SK-N-SH (cell line): ENCODE measurements around the gene PPP1R13L. TPM values are rescaled to one million over a fixed set of nuclear protein-coding genes. Genes with fewer than 3 reads are reported as not detected.
A peak's percentile ranks its signal among the peaks of the same experiment; 100 is the strongest.

Experiments used
- CTCF ChIA-PET: fragments of 300-600, 350-600 bp; formaldehyde crosslinking; extraction: SDS; loops from one replicate; lab custom pipeline; 2021; lab: Yijun Ruan, JAX
- POLR2A ChIA-PET: fragments of 350-600 bp; sonication (Branson Sonifier 250); formaldehyde crosslinking; extraction: SDS; loops from one replicate; lab custom pipeline; 2020; ENCODE audit warnings: antibody characterized with exemption, inconsistent platforms; lab: Yijun Ruan, JAX
- DNase-seq: peaks from one replicate; pipeline ENCODE4 v3.0.0; 2012
- H2AFZ ChIP-seq: fragments of 200-600 bp; sonication (generic); 2 replicates; pipeline ENCODE4 v1.8.1; 2016; ENCODE audit warnings: antibody characterized with exemption, mild to moderate bottlenecking, low read depth
- H3F3A ChIP-seq: fragments of 200-600 bp; sonication (generic); replicated peaks from 2 replicates; pipeline ENCODE3; 2016; ENCODE audit warnings: antibody characterized with exemption, mild to moderate bottlenecking; ENCODE audit not compliant: insufficient read depth
- H3K27ac ChIP-seq, 2 experiments: fragments of 200-500 bp in 1 of 2; fragments of 200-600 bp in 1 of 2; sonication (Bioruptor generic) in 1 of 2; sonication (generic), shearing (Covaris generic) in 1 of 2; 2 replicates each; pipeline versions ENCODE4 v1.5.1 to v1.6.1; 2014 to 2016; ENCODE audit warnings: low read depth in 2 of 2, inconsistent platforms in 1 of 2, low read length in 1 of 2, mild to moderate bottlenecking in 1 of 2, mixed read lengths in 1 of 2
- H3K27me3 ChIP-seq: fragments of 200-600 bp; sonication (generic), shearing (Covaris generic); 2 replicates; pipeline ENCODE4 v1.6.1; 2016; ENCODE audit warnings: mixed run types; ENCODE audit not compliant: insufficient read depth
- H3K36me3 ChIP-seq, 2 experiments: fragments of 200-500 bp in 1 of 2; fragments of 200-600 bp in 1 of 2; sonication (Bioruptor generic) in 1 of 2; sonication (generic) in 1 of 2; replicated peaks in 1 of 2; 2 replicates each; pipeline versions ENCODE3 to v1.5.1; 2014 to 2016; ENCODE audit warnings: low read length in 1 of 2, mild to moderate bottlenecking in 1 of 2; ENCODE audit not compliant: insufficient read depth in 2 of 2, control insufficient read depth in 1 of 2
- H3K4me1 ChIP-seq, 2 experiments: fragments of 200-500 bp in 1 of 2; fragments of 200-600 bp in 1 of 2; sonication (Bioruptor generic) in 1 of 2; sonication (generic), shearing (Covaris generic) in 1 of 2; 2 replicates each; pipeline versions ENCODE4 v1.5.1 to v1.6.1; 2014 to 2016; ENCODE audit warnings: low read depth in 1 of 2, low read length in 1 of 2, mixed run types in 1 of 2; ENCODE audit not compliant: insufficient read depth in 2 of 2, control insufficient read depth in 1 of 2
- H3K4me2 ChIP-seq: fragments of 200-600 bp; sonication (generic), shearing (Covaris generic); 2 replicates; pipeline ENCODE4 v1.6.1; 2017; ENCODE audit warnings: mixed run types
- H3K4me3 ChIP-seq, 2 experiments: fragments of 200-500 bp in 1 of 2; fragments of 200-600 bp in 1 of 2; sonication (Bioruptor generic) in 1 of 2; sonication (generic), shearing (Covaris generic) in 1 of 2; 2 replicates each; pipeline versions ENCODE4 v1.5.1 to v1.8.1; 2014 to 2016; ENCODE audit warnings: low read depth in 2 of 2, inconsistent platforms in 1 of 2, low read length in 1 of 2, mild to moderate bottlenecking in 1 of 2, mixed read lengths in 1 of 2, moderate library complexity in 1 of 2
- H3K79me2 ChIP-seq: fragments of 200-600 bp; sonication (generic); 2 replicates; pipeline ENCODE4 v1.8.1; 2017; ENCODE audit warnings: mild to moderate bottlenecking; ENCODE audit not compliant: insufficient read depth
- H3K9ac ChIP-seq: fragments of 200-600 bp; sonication (generic); 2 replicates; pipeline ENCODE4 v1.6.1; 2017; ENCODE audit warnings: mixed run types
- H3K9me2 ChIP-seq: fragments of 200-600 bp; sonication (generic); 2 replicates; pipeline ENCODE4 v1.6.1; 2017; ENCODE audit warnings: mixed run types
- H3K9me3 ChIP-seq: fragments of 200-600 bp; sonication (generic); 2 replicates; pipeline ENCODE4 v1.6.1; 2017; ENCODE audit warnings: mixed run types, mild to moderate bottlenecking, moderate library complexity
- H4K20me1 ChIP-seq: fragments of 200-600 bp; sonication (generic); 2 replicates; pipeline ENCODE4 v1.6.1; 2017; ENCODE audit warnings: mild to moderate bottlenecking, mixed run types; ENCODE audit not compliant: insufficient read depth
- ELF1 ChIP-seq: IDR thresholded peaks from 2 replicates; pipeline ENCODE4 v1.4.0; 2012
- FOSL2 ChIP-seq: IDR thresholded peaks from 2 replicates; pipeline ENCODE4 v1.4.0; 2012; ENCODE audit warnings: low read depth, mild to moderate bottlenecking, moderate library complexity, borderline replicate concordance
- FOXJ3 ChIP-seq: sonication (generic); formaldehyde crosslinking; IDR thresholded peaks from 2 replicates; pipeline ENCODE4 v1.5.1; 2020; ENCODE audit warnings: mild to moderate bottlenecking, missing genetic modification reagents
- FOXM1 ChIP-seq: IDR thresholded peaks from 2 replicates; pipeline ENCODE4 v1.4.0; 2012; ENCODE audit warnings: low read depth, mild to moderate bottlenecking
- GATA2 ChIP-seq: sonication (generic); formaldehyde crosslinking; IDR thresholded peaks from 2 replicates; pipeline ENCODE4 v1.5.0; 2020; ENCODE audit warnings: mild to moderate bottlenecking, missing genetic modification reagents
- JUND ChIP-seq: IDR thresholded peaks from 2 replicates; pipeline ENCODE4 v1.4.0; 2012
- MXI1 ChIP-seq: IDR thresholded peaks from 2 replicates; pipeline ENCODE4 v1.6.1; 2012; ENCODE audit warnings: mild to moderate bottlenecking, low read depth, low read length, improper control_type of control experiment
- NFIC ChIP-seq: IDR thresholded peaks from 2 replicates; pipeline ENCODE4 v1.4.0; 2012; ENCODE audit warnings: borderline replicate concordance
- NRF1 ChIP-seq: IDR thresholded peaks from 2 replicates; pipeline ENCODE4 v1.6.1; 2012; ENCODE audit warnings: low read depth, mild to moderate bottlenecking, low read length
- RAD21 ChIP-seq: IDR thresholded peaks from 2 replicates; pipeline ENCODE4 v1.6.1; 2012; ENCODE audit warnings: mild to moderate bottlenecking, low read length
- RXRA ChIP-seq: IDR thresholded peaks from 2 replicates; pipeline ENCODE4 v1.4.0; 2012; ENCODE audit warnings: low read depth, mild to moderate bottlenecking, borderline replicate concordance
- SIN3A ChIP-seq: IDR thresholded peaks from 2 replicates; pipeline ENCODE4 v1.6.1; 2012; ENCODE audit warnings: low read depth, mild to moderate bottlenecking, low read length, moderate library complexity, borderline replicate concordance
- SMC3 ChIP-seq: IDR thresholded peaks from 2 replicates; pipeline ENCODE4 v1.6.1; 2012; ENCODE audit warnings: low read depth, low read length, improper control_type of control experiment
- TCF12 ChIP-seq: IDR thresholded peaks from 2 replicates; pipeline ENCODE4 v1.4.0; 2012
- TEAD4 ChIP-seq: IDR thresholded peaks from 2 replicates; pipeline ENCODE4 v1.4.0; 2012; ENCODE audit warnings: mild to moderate bottlenecking, borderline replicate concordance; ENCODE audit not compliant: insufficient read depth
- YY1 ChIP-seq: IDR thresholded peaks from 2 replicates; pipeline ENCODE4 v1.4.0; 2012; ENCODE audit warnings: low read depth, mild to moderate bottlenecking
- WGBS: methylation state at CpG from one replicate; pipeline ENCODE4 v1.1.6; 2017; ENCODE audit warnings: low lambda C conversion rate; 5-methylcytosine and 5-hydroxymethylcytosine counted together
- polyA plus RNA-seq, 3 experiments: library from polyadenylated mRNA; depleted of rRNA; stranded (reverse); fragments of >200 nt; gene quantifications; 2 replicates each; pipeline ENCODE4 v1.2.3, GENCODE V29; 2012
- TF ChIP-seq, protein P1 (sequence below): fragments of 150-350 bp; IDR thresholded peaks from 2 replicates; pipeline ENCODE4 v1.6.1; 2016; ENCODE audit warnings: mild to moderate bottlenecking, low read depth, low read length
- TF ChIP-seq, protein P2 (sequence below): fragments of 150-350 bp; IDR thresholded peaks from 2 replicates; pipeline ENCODE4 v1.6.1; 2017; ENCODE audit warnings: antibody characterized with exemption, low read length, low read depth, borderline replicate concordance
- TF ChIP-seq, protein P3 (sequence below): IDR thresholded peaks from 2 replicates; pipeline ENCODE4 v1.4.0; 2012; ENCODE audit warnings: low read depth, borderline replicate concordance
- TF ChIP-seq, protein P4 (sequence below): fragments of 200-600 bp; sonication (generic); IDR thresholded peaks from 2 replicates; pipeline ENCODE4 v1.6.1; 2017; ENCODE audit warnings: antibody characterized with exemption, mild to moderate bottlenecking, moderate library complexity
- TF ChIP-seq, protein P5 (sequence below): IDR thresholded peaks from 2 replicates; pipeline ENCODE4; 2012
- TF ChIP-seq, protein P6 (sequence below): IDR thresholded peaks from 2 replicates; pipeline ENCODE4 v1.4.0; 2012; ENCODE audit warnings: low read depth, borderline replicate concordance

PPP1R13L gene
- polyA plus RNA-seq, 1 of the 3 experiments (the other 2 are of a cell fraction), result 18.0 TPM

DNA sequence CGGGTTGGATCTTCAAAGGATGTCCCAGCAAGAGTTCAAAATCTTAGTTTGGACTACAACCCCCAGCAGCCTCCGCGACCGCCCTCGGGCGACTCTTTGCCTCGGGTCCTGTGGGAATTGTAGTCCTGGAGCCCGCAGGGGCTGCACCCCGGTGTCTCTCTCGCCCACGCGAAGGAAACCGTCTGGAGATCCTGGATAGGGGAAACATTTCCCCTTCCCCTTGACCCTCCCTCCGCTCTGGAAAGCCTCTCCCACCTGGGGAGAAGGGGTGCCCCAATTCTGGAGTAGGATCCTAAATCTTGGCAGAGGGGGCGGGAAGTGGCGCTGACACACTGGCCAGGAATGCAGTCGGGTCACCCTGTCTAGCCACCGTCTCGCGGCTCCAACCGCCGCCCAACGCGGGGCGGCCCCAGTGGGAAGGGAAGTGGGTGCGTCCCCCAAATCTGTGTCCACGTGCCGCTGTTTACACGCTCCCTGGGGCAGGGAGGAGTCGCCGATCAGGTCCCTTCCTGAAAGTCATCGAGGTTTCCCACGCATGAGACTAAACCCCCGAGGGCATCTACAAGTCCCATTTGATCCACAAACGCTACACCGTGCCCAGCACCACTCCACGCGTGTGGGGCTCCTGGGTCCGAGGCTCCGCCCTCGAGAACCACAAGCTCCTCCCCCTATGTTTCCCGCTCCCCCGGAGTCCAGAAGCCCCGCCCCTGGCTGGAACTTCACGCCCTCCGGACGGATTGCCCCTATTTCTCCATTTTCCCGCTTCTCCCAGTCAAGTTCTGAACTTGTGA, 761 bp upstream of the PPP1R13L start:
- Histone ChIP-seq H3K9me2 (no peaks in the 10 kb centered on the region), H3K4me2 (peak overlapping the region; percentile 88), H3K27me3 (no peaks in the 10 kb centered on the region), H3K4me3 (peak overlapping the region; percentile 87 to 97), H3K9ac (peak overlapping the region; percentile 97), H3K9me3 (no peaks in the 10 kb centered on the region), H3F3A (peaks cover 8% of the 10 kb centered on the region), H3K27ac (peak overlapping the region; percentile 96 to 98), H2AFZ (peak overlapping the region; percentile 82), H3K36me3 (peaks cover 2 to 5% of the 10 kb centered on the region in 2 experiments), H3K4me1 (peaks cover 16 to 26% of the 10 kb centered on the region in 2 experiments; a peak in 3 of 4 replicates), H3K79me2 (peaks cover 63% of the 10 kb centered on the region), H4K20me1 (no peaks in the 10 kb centered on the region)
- WGBS, result 0% methylated on average over 29 of the region's 48 CpGs
- ChIA-PET CTCF (interaction anchor here (1.3 to 3.9 kb wide), 3 partner anchors 20 to 80 kb away, joined by 4 to 18 read pairs (median 4); partner anchors contain the start of gene ERCC2), POLR2A (no interaction called here)
- peak; percentile 93 for DNase-seq
- TF ChIP-seq, protein P1, sequence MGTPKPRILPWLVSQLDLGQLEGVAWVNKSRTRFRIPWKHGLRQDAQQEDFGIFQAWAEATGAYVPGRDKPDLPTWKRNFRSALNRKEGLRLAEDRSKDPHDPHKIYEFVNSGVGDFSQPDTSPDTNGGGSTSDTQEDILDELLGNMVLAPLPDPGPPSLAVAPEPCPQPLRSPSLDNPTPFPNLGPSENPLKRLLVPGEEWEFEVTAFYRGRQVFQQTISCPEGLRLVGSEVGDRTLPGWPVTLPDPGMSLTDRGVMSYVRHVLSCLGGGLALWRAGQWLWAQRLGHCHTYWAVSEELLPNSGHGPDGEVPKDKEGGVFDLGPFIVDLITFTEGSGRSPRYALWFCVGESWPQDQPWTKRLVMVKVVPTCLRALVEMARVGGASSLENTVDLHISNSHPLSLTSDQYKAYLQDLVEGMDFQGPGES, result no peak
- peak; percentile 47; the same call in 1 of the 2 replicates for TF ChIP-seq YY1
- peak; percentile 39; the same call in 1 of the 2 replicates for TF ChIP-seq FOSL2
- no peak for TF ChIP-seq NRF1
- TF ChIP-seq, protein P2, sequence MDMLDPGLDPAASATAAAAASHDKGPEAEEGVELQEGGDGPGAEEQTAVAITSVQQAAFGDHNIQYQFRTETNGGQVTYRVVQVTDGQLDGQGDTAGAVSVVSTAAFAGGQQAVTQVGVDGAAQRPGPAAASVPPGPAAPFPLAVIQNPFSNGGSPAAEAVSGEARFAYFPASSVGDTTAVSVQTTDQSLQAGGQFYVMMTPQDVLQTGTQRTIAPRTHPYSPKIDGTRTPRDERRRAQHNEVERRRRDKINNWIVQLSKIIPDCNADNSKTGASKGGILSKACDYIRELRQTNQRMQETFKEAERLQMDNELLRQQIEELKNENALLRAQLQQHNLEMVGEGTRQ, result no peak
- TF ChIP-seq SIN3A, result peak; percentile 63; the same call in 1 of the 2 replicates
- no peak for TF ChIP-seq SMC3
- TF ChIP-seq, protein P3, sequence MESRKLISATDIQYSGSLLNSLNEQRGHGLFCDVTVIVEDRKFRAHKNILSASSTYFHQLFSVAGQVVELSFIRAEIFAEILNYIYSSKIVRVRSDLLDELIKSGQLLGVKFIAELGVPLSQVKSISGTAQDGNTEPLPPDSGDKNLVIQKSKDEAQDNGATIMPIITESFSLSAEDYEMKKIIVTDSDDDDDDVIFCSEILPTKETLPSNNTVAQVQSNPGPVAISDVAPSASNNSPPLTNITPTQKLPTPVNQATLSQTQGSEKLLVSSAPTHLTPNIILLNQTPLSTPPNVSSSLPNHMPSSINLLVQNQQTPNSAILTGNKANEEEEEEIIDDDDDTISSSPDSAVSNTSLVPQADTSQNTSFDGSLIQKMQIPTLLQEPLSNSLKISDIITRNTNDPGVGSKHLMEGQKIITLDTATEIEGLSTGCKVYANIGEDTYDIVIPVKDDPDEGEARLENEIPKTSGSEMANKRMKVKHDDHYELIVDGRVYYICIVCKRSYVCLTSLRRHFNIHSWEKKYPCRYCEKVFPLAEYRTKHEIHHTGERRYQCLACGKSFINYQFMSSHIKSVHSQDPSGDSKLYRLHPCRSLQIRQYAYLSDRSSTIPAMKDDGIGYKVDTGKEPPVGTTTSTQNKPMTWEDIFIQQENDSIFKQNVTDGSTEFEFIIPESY, result no peak
- no peak for TF ChIP-seq TCF12
- TF ChIP-seq MXI1, result peak; percentile 88
- no peak; the same call in 1 of the 2 replicates for TF ChIP-seq ELF1
- no peak for TF ChIP-seq TEAD4
- no peak for TF ChIP-seq GATA2
- TF ChIP-seq, protein P4, sequence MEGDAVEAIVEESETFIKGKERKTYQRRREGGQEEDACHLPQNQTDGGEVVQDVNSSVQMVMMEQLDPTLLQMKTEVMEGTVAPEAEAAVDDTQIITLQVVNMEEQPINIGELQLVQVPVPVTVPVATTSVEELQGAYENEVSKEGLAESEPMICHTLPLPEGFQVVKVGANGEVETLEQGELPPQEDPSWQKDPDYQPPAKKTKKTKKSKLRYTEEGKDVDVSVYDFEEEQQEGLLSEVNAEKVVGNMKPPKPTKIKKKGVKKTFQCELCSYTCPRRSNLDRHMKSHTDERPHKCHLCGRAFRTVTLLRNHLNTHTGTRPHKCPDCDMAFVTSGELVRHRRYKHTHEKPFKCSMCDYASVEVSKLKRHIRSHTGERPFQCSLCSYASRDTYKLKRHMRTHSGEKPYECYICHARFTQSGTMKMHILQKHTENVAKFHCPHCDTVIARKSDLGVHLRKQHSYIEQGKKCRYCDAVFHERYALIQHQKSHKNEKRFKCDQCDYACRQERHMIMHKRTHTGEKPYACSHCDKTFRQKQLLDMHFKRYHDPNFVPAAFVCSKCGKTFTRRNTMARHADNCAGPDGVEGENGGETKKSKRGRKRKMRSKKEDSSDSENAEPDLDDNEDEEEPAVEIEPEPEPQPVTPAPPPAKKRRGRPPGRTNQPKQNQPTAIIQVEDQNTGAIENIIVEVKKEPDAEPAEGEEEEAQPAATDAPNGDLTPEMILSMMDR, result no peak
- no peak for TF ChIP-seq FOXM1
- TF ChIP-seq, protein P5, sequence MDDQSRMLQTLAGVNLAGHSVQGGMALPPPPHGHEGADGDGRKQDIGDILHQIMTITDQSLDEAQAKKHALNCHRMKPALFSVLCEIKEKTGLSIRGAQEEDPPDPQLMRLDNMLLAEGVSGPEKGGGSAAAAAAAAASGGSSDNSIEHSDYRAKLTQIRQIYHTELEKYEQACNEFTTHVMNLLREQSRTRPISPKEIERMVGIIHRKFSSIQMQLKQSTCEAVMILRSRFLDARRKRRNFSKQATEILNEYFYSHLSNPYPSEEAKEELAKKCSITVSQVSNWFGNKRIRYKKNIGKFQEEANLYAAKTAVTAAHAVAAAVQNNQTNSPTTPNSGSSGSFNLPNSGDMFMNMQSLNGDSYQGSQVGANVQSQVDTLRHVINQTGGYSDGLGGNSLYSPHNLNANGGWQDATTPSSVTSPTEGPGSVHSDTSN, result no peak
- peak; percentile 52; the same call in 1 of the 2 replicates for TF ChIP-seq JUND
- no peak for TF ChIP-seq RAD21
- TF ChIP-seq, protein P6, sequence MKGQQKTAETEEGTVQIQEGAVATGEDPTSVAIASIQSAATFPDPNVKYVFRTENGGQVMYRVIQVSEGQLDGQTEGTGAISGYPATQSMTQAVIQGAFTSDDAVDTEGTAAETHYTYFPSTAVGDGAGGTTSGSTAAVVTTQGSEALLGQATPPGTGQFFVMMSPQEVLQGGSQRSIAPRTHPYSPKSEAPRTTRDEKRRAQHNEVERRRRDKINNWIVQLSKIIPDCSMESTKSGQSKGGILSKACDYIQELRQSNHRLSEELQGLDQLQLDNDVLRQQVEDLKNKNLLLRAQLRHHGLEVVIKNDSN, result no peak
- TF ChIP-seq RXRA, result no peak
- 0 out of 2 replicates have a peak, but pooled peaks have one; percentile 21 for TF ChIP-seq NFIC
- no peak for TF ChIP-seq FOXJ3 (CRISPR knock-in tag)
